T-cell (primary cell): ENCODE data around the gene MLLT10. TPM values are rescaled to one million over a fixed set of nuclear protein-coding genes. Genes with fewer than 3 reads are reported as not detected.
"Not testable (repeated sequence)": the region's sequence is repeated elsewhere in the genome, so short reads cannot be mapped to it uniquely, and the experiment has no call there.

Experiments used
- ATAC-seq, 4 experiments: fragments of 200-7000 bp in 3 of 4; fragments of 150-1000 bp in 1 of 4; cut with Tn5 transposase; replicated peaks in 1 of 4; 1 replicate in 3 of 4; 2 replicates in 1 of 4; pipeline ENCODE4 v1.10.0; 2021; ENCODE audit warnings: moderate library complexity in 3 of 4, mild to moderate bottlenecking in 2 of 4, moderate number of reproducible peaks in 1 of 4
- CTCF ChIA-PET, 2 donors: fragments of 300-600 bp; sonication (Branson Sonifier 250); formaldehyde crosslinking; loops; one replicate each; lab custom pipeline; 2022; ENCODE audit warnings: antibody characterized with exemption in 2 of 2; lab: Charles Lee
- POLR2A ChIA-PET, 2 donors: fragments of 300-600 bp; sonication (Branson Sonifier 250); formaldehyde crosslinking; loops; one replicate each; lab custom pipeline; 2022; ENCODE audit warnings: antibody characterized with exemption in 2 of 2; lab: Charles Lee
- DNase-seq, 35 experiments: peaks; one replicate each; pipeline versions ENCODE4 v3.0.0 to v3.0.0-alpha.2; 2013 to 2023
- H3K27ac ChIP-seq: one replicate; pipeline ENCODE4 v1.5.1; 2013; ENCODE audit warnings: low read length
- H3K27me3 ChIP-seq, 2 experiments: replicated peaks in 1 of 2; 1 replicate in 1 of 2; 2 replicates in 1 of 2; pipeline versions ENCODE4 v1.6.1 to v1.7.0; 2013; ENCODE audit warnings: low read length in 1 of 2, mixed read lengths in 1 of 2; ENCODE audit not compliant: control insufficient read depth in 2 of 2, insufficient read depth in 2 of 2; ENCODE audit errors: extremely low read depth in 1 of 2
- H3K36me3 ChIP-seq, 2 donors: 1 replicate in 1 of 2; 2 replicates in 1 of 2; pipeline versions ENCODE4 v1.6.1 to v1.7.0; 2013; ENCODE audit warnings: low read length in 1 of 2; ENCODE audit not compliant: control insufficient read depth in 2 of 2, insufficient read depth in 1 of 2; ENCODE audit errors: extremely low read depth in 1 of 2
- H3K4me1 ChIP-seq, 2 experiments: 1 replicate in 1 of 2; 2 replicates in 1 of 2; pipeline versions ENCODE4 v1.6.1 to v1.7.0; 2013; ENCODE audit warnings: low read length in 2 of 2, mixed read lengths in 1 of 2; ENCODE audit not compliant: insufficient read depth in 2 of 2, control insufficient read depth in 1 of 2; ENCODE audit errors: extremely low read depth in 1 of 2
- H3K4me3 ChIP-seq, 2 donors: 1 replicate in 1 of 2; 2 replicates in 1 of 2; pipeline versions ENCODE4 v1.5.1 to v1.7.0; 2013; ENCODE audit warnings: mild to moderate bottlenecking in 2 of 2, low read length in 1 of 2, moderate library complexity in 1 of 2; ENCODE audit not compliant: control insufficient read depth in 1 of 2; ENCODE audit errors: extremely low read depth in 1 of 2
- H3K9me3 ChIP-seq: 2 replicates; pipeline ENCODE4 v1.7.0; 2013
- H3K27ac Mint-ChIP-seq, 2 donors: one replicate each; pipeline ENCODE4 v1.8.0; 2020 to 2021; ENCODE audit warnings: mild to moderate bottlenecking in 2 of 2, mixed read lengths in 2 of 2
- H3K27me3 Mint-ChIP-seq, 2 donors: one replicate each; pipeline ENCODE4 v1.8.0; 2021 to 2022; ENCODE audit warnings: mixed read lengths in 2 of 2
- H3K36me3 Mint-ChIP-seq: one replicate; pipeline ENCODE4 v1.8.0; 2021; ENCODE audit warnings: mixed read lengths
- H3K4me1 Mint-ChIP-seq, 3 donors: one replicate each; pipeline ENCODE4 v1.8.0; 2020 to 2022; ENCODE audit warnings: mixed read lengths in 3 of 3, mild to moderate bottlenecking in 1 of 3
- H3K4me3 Mint-ChIP-seq, 3 donors: one replicate each; pipeline ENCODE4 v1.8.0; 2020 to 2022; ENCODE audit warnings: mild to moderate bottlenecking in 3 of 3, mixed read lengths in 3 of 3, moderate library complexity in 3 of 3
- H3K9me3 Mint-ChIP-seq, 3 donors: one replicate each; pipeline ENCODE4 v1.8.0; 2020 to 2022; ENCODE audit warnings: mixed read lengths in 3 of 3
- WGBS: methylation state at CpG from one replicate; pipeline ENCODE4 v1.1.5; 2013; ENCODE audit warnings: missing lambda C conversion rate; ENCODE audit not compliant: insufficient coverage; 5-methylcytosine and 5-hydroxymethylcytosine counted together
- total RNA-seq, 35 experiments: library from RNA in 6 of 35; stranded (reverse) in 6 of 35; fragments of 120-200 nt in 1 of 35; gene quantifications; one replicate each; pipeline versions ENCODE4 v1.2.1 to v1.2.4 and lab custom pipeline; 2013 to 2026

Gene MLLT10
- total RNA-seq, 5 donors from 2014 or later (not counting 1 experiment from before 2014, with no cell fraction given) = 57.7 to 76.5 (median 66.1) TPM

GRCh38 chr10:21584834-21585530 lies 51.0 kb downstream of the MLLT10 start:
- no peak for ATAC-seq
- Histone ChIP-seq H3K36me3 (peaks cover 6 to 8% of the 10 kb centered on the region in 2 donors), H3K9me3 (no peaks in the 10 kb centered on the region), H3K27me3 (no peaks in the 10 kb centered on the region), H3K4me1 (peaks cover 0 to 2% of the 10 kb centered on the region in 2 experiments), H3K27ac (no peak overlapping the region), H3K4me3 (no peak overlapping the region)
- no peaks in the 10 kb centered on the region for H3K27me3 Mint-ChIP-seq
- peaks cover 43 to 56% (median 50%) of the 10 kb centered on the region in 3 donors for H3K4me1 Mint-ChIP-seq
- no peak for DNase-seq
- H3K27ac Mint-ChIP-seq = peak overlapping the region in 1 of 2 donors; percentile 48
- 100% methylated on average over 2 of the region's 9 CpGs for WGBS
- no peak overlapping the region for H3K4me3 Mint-ChIP-seq
- H3K9me3 Mint-ChIP-seq = peaks cover 0 to 6% (median 0%) of the 10 kb centered on the region in 3 donors
- peaks cover 60% of the 10 kb centered on the region for H3K36me3 Mint-ChIP-seq
- CTCF ChIA-PET = no interaction called here
- POLR2A ChIA-PET = no interaction called here

GRCh38 chr10:21587391-21587790 lies 53.4 kb downstream of the MLLT10 start:
- peaks cover 0 to 6% (median 0%) of the 10 kb centered on the region in 3 donors for H3K9me3 Mint-ChIP-seq
- POLR2A ChIA-PET = interaction anchor here in 1 of 2 donors (0.6 kb wide), 1 partner anchor 215 kb away, joined by 9 read pairs; no protein-coding TSS in a partner anchor
- CTCF ChIA-PET = no interaction called here
- Histone ChIP-seq H3K4me1 (peaks cover 0 to 2% of the 10 kb centered on the region in 2 experiments), H3K27ac (no peak overlapping the region), H3K36me3 (peaks cover 0 to 14% of the 10 kb centered on the region in 2 donors), H3K9me3 (no peaks in the 10 kb centered on the region), H3K27me3 (no peaks in the 10 kb centered on the region), H3K4me3 (no peak overlapping the region)
- no peak overlapping the region for H3K27ac Mint-ChIP-seq
- no peaks in the 10 kb centered on the region for H3K27me3 Mint-ChIP-seq
- ATAC-seq (no peak), DNase-seq (no peak)
- peaks cover 64% of the 10 kb centered on the region for H3K36me3 Mint-ChIP-seq
- H3K4me3 Mint-ChIP-seq = no peak overlapping the region
- H3K4me1 Mint-ChIP-seq = peaks cover 42 to 64% (median 51%) of the 10 kb centered on the region in 3 donors

- POLR2A ChIA-PET, DNase-seq, ATAC-seq, H3K27me3 ChIP-seq, H3K9me3 ChIP-seq, H3K4me1 ChIP-seq, H3K27me3 Mint-ChIP-seq, H3K4me3 ChIP-seq, H3K27ac Mint-ChIP-seq, H3K27ac ChIP-seq, H3K4me3 Mint-ChIP-seq, H3K9me3 Mint-ChIP-seq, CTCF ChIA-PET: not testable (repeated sequence)
- 100% methylated on average over 2 of the region's 7 CpGs for WGBS
- H3K4me1 Mint-ChIP-seq = peaks cover 45 to 60% (median 52%) of the 10 kb centered on the region in 3 donors
- peaks cover 0 to 14% of the 10 kb centered on the region in 2 donors for H3K36me3 ChIP-seq
- H3K36me3 Mint-ChIP-seq = peaks cover 65% of the 10 kb centered on the region
Observed at GRCh38 chr10:21588159-21588558, 54.1 kb downstream of the MLLT10 start.

DNA sequence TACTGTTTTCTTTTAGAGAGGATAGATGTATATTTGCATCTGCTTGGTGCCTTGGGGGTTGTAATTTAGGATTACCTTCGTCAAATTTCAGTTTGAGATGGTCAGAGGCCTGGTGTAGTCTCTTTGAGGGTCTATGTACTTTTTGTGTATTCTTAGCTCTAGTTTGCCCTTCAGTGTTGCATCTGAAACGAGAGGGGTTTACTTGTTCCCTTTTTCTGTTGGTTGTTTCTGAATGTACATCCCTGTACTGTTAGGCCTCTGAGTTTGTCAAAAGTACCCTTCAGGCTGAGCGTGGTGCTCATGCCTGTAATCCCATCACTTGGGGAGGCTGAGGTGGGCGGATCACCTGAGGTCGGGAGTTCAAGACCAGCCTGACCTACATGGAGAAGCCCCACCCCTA lies 60.0 kb downstream of the MLLT10 start:
- Histone ChIP-seq H3K27ac (no peak overlapping the region), H3K27me3 (no peaks in the 10 kb centered on the region), H3K4me1 (peaks cover 0 to 4% of the 10 kb centered on the region in 2 experiments), H3K9me3 (no peaks in the 10 kb centered on the region), H3K36me3 (peaks cover 0 to 8% of the 10 kb centered on the region in 2 donors), H3K4me3 (no peak overlapping the region)
- H3K27ac Mint-ChIP-seq = no peak overlapping the region
- CTCF ChIA-PET = interaction anchor here (0.5 to 0.7 kb wide), 2 partner anchors 18 to 973 kb away, joined by 3 to 10 read pairs; no protein-coding TSS in a partner anchor
- H3K27me3 Mint-ChIP-seq = no peaks in the 10 kb centered on the region
- 93% methylated on average over 2 of the region's 5 CpGs for WGBS
- no peaks in the 10 kb centered on the region for H3K9me3 Mint-ChIP-seq
- peaks cover 34 to 54% (median 43%) of the 10 kb centered on the region in 3 donors for H3K4me1 Mint-ChIP-seq
- POLR2A ChIA-PET = no interaction called here
- H3K4me3 Mint-ChIP-seq = no peak overlapping the region
- DNase-seq = no peak
- no peak for ATAC-seq
- peaks cover 48% of the 10 kb centered on the region for H3K36me3 Mint-ChIP-seq

DNA sequence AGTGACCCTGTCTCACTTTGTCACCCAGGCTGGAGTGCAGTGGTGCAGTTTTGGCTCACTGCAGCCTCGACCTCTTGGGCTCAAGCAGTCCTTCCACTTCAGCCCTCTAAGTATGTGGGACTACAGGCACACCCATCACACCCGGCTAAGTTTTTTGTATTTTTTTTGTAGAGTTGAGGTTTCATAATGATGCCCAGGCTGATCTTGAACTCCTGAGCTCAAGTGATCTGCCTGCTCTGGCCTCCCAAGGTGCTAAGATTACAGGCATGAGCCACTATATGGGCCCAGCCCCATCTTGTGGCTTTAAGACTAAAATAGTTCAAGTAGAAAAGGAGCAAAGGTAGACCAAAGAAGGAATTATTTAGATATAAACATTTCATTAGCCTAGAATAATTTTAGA lies 65.5 kb downstream of the MLLT10 start:
- ChIA-PET CTCF (no interaction called here), POLR2A (no interaction called here)
- WGBS = no CpG with 5 or more reads among the region's 2 CpGs
- Mint-ChIP-seq H3K9me3 (no peaks in the 10 kb centered on the region), H3K27me3 (no peaks in the 10 kb centered on the region), H3K36me3 (peaks cover 25% of the 10 kb centered on the region), H3K4me3 (no peak overlapping the region), H3K27ac (no peak overlapping the region), H3K4me1 (peaks cover 30 to 41% (median 33%) of the 10 kb centered on the region in 3 donors)
- DNase-seq (peak in 1 of 35 experiments; percentile 6), ATAC-seq (no peak)
- H3K4me3 ChIP-seq = no peak overlapping the region
- peaks cover 0 to 4% of the 10 kb centered on the region in 2 experiments for H3K4me1 ChIP-seq
- no peak overlapping the region for H3K27ac ChIP-seq
- H3K36me3 ChIP-seq = no peaks in the 10 kb centered on the region
- H3K9me3 ChIP-seq = no peaks in the 10 kb centered on the region
- H3K27me3 ChIP-seq = no peaks in the 10 kb centered on the region

- H3K4me3 Mint-ChIP-seq = no peak overlapping the region
- CTCF ChIA-PET = no interaction called here
- H3K9me3 Mint-ChIP-seq = no peaks in the 10 kb centered on the region
- H3K4me3 ChIP-seq = no peak overlapping the region
- peaks cover 29 to 46% (median 35%) of the 10 kb centered on the region in 3 donors for H3K4me1 Mint-ChIP-seq
- no peaks in the 10 kb centered on the region for H3K27me3 ChIP-seq
- H3K36me3 Mint-ChIP-seq = peaks cover 27% of the 10 kb centered on the region
- H3K9me3 ChIP-seq = no peaks in the 10 kb centered on the region
- peaks cover 0 to 4% of the 10 kb centered on the region in 2 experiments for H3K4me1 ChIP-seq
- DNase-seq (no peak), ATAC-seq (no peak)
- peak overlapping the region in 1 of 2 donors; percentile 67 for H3K27ac Mint-ChIP-seq
- POLR2A ChIA-PET = no interaction called here
- H3K27me3 Mint-ChIP-seq = no peaks in the 10 kb centered on the region
- H3K36me3 ChIP-seq = no peaks in the 10 kb centered on the region
- no CpG with 5 or more reads among the region's 1 CpG for WGBS
- H3K27ac ChIP-seq = no peak overlapping the region
Observed at GRCh38 chr10:21600804-21601433, 66.9 kb downstream of the MLLT10 start.
